Measurements from ENCODE around the gene LGALS9.

DNA sequence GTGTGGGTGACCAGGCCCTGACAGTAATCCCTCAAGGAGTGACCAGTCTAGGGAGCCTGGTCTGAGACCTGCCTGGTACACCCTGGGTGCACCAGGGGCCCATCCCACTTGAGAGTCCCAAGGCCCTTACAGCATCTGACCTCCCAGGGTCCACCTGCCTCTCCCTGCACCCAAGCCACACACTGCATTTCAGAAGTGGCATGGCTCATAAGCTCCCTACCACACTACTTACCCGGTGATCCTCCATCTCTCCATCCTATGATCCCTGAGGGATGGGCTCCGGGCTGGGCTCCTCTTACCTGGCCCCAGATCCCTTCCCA lies 40.6 kb downstream of the LGALS9 start:
- TF ChIP-seq, protein P1, sequence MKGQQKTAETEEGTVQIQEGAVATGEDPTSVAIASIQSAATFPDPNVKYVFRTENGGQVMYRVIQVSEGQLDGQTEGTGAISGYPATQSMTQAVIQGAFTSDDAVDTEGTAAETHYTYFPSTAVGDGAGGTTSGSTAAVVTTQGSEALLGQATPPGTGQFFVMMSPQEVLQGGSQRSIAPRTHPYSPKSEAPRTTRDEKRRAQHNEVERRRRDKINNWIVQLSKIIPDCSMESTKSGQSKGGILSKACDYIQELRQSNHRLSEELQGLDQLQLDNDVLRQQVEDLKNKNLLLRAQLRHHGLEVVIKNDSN (IDR thresholded peaks at IDR 0.05), result no peak
- TF ChIP-seq, protein P2, sequence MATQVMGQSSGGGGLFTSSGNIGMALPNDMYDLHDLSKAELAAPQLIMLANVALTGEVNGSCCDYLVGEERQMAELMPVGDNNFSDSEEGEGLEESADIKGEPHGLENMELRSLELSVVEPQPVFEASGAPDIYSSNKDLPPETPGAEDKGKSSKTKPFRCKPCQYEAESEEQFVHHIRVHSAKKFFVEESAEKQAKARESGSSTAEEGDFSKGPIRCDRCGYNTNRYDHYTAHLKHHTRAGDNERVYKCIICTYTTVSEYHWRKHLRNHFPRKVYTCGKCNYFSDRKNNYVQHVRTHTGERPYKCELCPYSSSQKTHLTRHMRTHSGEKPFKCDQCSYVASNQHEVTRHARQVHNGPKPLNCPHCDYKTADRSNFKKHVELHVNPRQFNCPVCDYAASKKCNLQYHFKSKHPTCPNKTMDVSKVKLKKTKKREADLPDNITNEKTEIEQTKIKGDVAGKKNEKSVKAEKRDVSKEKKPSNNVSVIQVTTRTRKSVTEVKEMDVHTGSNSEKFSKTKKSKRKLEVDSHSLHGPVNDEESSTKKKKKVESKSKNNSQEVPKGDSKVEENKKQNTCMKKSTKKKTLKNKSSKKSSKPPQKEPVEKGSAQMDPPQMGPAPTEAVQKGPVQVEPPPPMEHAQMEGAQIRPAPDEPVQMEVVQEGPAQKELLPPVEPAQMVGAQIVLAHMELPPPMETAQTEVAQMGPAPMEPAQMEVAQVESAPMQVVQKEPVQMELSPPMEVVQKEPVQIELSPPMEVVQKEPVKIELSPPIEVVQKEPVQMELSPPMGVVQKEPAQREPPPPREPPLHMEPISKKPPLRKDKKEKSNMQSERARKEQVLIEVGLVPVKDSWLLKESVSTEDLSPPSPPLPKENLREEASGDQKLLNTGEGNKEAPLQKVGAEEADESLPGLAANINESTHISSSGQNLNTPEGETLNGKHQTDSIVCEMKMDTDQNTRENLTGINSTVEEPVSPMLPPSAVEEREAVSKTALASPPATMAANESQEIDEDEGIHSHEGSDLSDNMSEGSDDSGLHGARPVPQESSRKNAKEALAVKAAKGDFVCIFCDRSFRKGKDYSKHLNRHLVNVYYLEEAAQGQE (IDR thresholded peaks at IDR 0.05; ENCODE audit: low read depth), result no peak
- TF ChIP-seq, protein P3, sequence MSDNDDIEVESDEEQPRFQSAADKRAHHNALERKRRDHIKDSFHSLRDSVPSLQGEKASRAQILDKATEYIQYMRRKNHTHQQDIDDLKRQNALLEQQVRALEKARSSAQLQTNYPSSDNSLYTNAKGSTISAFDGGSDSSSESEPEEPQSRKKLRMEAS (IDR thresholded peaks at IDR 0.05), result no peak
- no peak for TF ChIP-seq RAD21 (IDR thresholded peaks at IDR 0.05; ENCODE audit: low read depth)
- no peak for TF ChIP-seq EP300 (IDR thresholded peaks at IDR 0.05; ENCODE audit: borderline replicate concordance)
- no peak for TF ChIP-seq CEBPB (IDR thresholded peaks at IDR 0.05)
- TF ChIP-seq TCF12 (IDR thresholded peaks at IDR 0.05; ENCODE audit: low read depth), result no peak
- no peak for TF ChIP-seq CREB1 (IDR thresholded peaks at IDR 0.05; ENCODE audit: low read depth)
- no peak for TF ChIP-seq ZBTB7A (IDR thresholded peaks at IDR 0.05; ENCODE audit: low read depth)
- no peak for TF ChIP-seq YY1 (IDR thresholded peaks at IDR 0.05; ENCODE audit: low read depth)
- no peak for TF ChIP-seq TAF1 (IDR thresholded peaks at IDR 0.05; ENCODE audit: low read depth)
- TF ChIP-seq NFIC (IDR thresholded peaks at IDR 0.05), result no peak
- TF ChIP-seq EGR1 (IDR thresholded peaks at IDR 0.05), result no peak
- TF ChIP-seq FOXM1 (IDR thresholded peaks at IDR 0.05; ENCODE audit: borderline replicate concordance, low read depth), result no peak

Measured in Ishikawa (cell line).